ENCODE measurements around the gene ZDHHC11B.
"Not testable (repeated sequence)": the region's sequence is repeated elsewhere in the genome, so short reads cannot be mapped to it uniquely, and the experiment has no call there.

ZDHHC11B gene

DNA sequence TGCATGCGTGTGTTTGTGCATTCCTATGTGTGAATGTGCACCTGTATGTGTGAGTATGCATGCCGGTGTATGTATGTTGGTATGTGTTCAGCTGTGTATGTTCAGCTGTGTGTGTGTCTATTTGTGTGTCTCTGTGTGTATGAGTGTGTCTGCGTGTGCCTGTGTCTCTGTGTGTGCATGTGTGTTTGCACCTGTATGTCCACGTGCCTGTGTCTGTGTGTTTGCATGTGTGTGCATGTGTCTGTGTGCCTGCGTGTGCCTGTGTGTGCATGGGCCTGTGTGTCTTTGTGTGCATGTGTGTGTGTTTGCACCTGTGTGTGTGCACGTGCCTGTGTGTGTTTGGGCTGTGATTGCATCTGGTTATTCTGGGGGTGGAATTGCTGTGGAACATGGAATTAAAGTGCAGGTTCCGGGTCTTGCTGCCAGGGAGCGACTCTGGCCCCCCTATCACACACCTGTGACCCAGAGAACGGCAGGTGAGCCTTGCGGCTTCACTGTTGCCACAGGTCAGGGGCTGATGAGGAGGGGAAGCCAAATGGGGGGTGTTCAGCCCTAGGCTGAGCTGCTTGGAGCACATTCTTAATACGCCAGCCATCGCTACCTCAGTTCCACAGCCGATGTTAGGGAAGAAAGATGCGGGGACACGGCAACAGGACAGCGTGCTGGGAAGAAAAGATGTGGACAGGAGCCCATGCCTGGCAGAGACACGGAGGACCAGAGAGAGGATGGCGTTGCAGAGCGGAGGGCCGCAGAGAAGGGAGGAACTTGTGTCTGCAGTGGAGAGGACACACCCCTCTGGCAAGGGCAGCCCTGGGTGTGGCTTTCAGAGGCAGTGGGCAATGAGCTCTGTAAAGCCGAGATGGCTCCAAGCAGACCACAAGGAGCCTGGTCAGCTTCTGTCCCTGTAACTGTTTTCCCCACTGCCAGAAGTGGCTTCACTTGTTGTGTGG, 87.5 kb downstream of the ZDHHC11B start:
- H3K27me3 ChIP-seq (ENCODE audit: control insufficient read depth, insufficient read depth, low read length) = peaks cover 15% of the 10 kb centered on the region
- H3K9ac ChIP-seq (ENCODE audit: low read depth, low read length); H3K36me3 ChIP-seq (ENCODE audit: control insufficient read depth, insufficient read depth, low read length); H3K9me3 ChIP-seq (ENCODE audit: control insufficient read depth, insufficient read depth, low read length); H3K27ac ChIP-seq (ENCODE audit: low read depth, low read length); H3K4me1 ChIP-seq (ENCODE audit: control insufficient read depth, insufficient read depth, low read length); H3K4me3 ChIP-seq (ENCODE audit: low read depth, low read length): not testable (repeated sequence)

DNA sequence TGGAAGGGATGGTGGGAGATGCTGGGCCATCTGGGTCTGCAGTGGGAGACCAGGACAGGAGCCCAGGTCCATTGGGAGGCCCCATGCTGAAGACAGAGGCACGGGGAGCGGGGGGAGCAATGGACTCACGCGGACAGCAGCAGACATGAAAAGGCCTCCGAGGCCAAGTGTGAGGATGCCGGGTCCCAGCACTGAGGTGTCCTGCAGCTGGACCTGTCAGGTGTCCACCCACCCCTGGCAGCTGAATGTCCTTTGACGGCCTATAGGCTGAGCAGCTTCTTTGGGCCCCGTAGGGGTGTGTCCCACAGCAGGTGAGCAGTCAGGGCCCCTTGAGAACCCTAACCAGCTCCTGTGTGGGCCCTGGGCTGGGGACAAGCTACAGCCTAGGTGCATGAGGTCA, 88.3 kb downstream of the ZDHHC11B start:
- H3K36me3 ChIP-seq (ENCODE audit: control insufficient read depth, insufficient read depth, low read length); H3K9ac ChIP-seq (ENCODE audit: low read depth, low read length); H3K4me1 ChIP-seq (ENCODE audit: control insufficient read depth, insufficient read depth, low read length); H3K27ac ChIP-seq (ENCODE audit: low read depth, low read length); H3K9me3 ChIP-seq (ENCODE audit: control insufficient read depth, insufficient read depth, low read length); H3K4me3 ChIP-seq (ENCODE audit: low read depth, low read length): not testable (repeated sequence)
- peaks cover 20% of the 10 kb centered on the region for H3K27me3 ChIP-seq (ENCODE audit: control insufficient read depth, insufficient read depth, low read length)

DNA sequence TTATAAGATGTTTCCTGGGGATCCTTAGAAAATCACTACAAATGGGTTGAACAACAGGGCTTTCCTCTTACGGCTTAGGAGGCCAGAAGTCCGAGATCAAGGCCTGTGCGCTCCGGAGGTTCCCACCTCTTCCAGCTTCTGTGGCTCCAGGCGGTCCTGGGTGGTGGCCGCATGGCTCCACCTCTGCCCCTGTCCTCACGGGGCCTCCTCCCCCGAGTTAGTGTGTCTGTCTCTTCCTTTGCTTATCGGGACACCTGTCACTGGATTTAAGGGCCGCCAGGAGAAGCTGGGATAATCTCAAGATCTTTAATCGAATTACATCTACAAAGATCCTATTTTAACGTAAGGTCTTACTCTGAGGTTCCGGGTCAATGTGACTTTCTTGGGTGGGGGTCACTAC, 89.1 kb downstream of the ZDHHC11B start:
- not testable (repeated sequence) for H3K27ac ChIP-seq (ENCODE audit: low read depth, low read length)

DNA sequence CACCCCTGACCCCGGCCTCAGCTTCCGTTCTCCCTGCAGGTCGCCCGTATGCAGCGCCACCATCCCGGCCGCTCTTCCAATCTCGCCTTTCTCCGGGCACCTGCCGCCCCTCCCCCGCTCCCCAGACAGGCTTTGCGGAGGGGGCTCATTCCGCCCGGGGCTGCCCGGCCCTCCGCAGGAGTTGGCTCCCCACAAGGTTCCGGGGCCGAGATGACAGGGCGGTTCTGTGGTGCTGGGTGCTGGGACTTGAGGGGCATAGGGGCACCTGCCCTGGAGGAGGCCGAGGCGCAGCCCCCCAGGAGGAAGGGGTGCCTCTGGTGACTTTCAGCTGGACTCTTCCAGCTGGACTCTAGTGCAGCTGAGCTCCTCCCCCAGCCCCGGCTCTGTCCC, 90.5 kb downstream of the ZDHHC11B start:
- H3K36me3 ChIP-seq (ENCODE audit: control insufficient read depth, insufficient read depth, low read length); H3K9ac ChIP-seq (ENCODE audit: low read depth, low read length); H3K27ac ChIP-seq (ENCODE audit: low read depth, low read length); H3K9me3 ChIP-seq (ENCODE audit: control insufficient read depth, insufficient read depth, low read length); H3K4me1 ChIP-seq (ENCODE audit: control insufficient read depth, insufficient read depth, low read length); H3K4me3 ChIP-seq (ENCODE audit: low read depth, low read length): not testable (repeated sequence)
- H3K27me3 ChIP-seq (ENCODE audit: control insufficient read depth, insufficient read depth, low read length) = peaks cover 18% of the 10 kb centered on the region

More for the DNA sequence above, 89.1 kb downstream of the ZDHHC11B start:
- not testable (repeated sequence) for H3K4me3 ChIP-seq (ENCODE audit: low read depth, low read length); H3K9me3 ChIP-seq (ENCODE audit: control insufficient read depth, insufficient read depth, low read length); H3K9ac ChIP-seq (ENCODE audit: low read depth, low read length); H3K36me3 ChIP-seq (ENCODE audit: control insufficient read depth, insufficient read depth, low read length); H3K4me1 ChIP-seq (ENCODE audit: control insufficient read depth, insufficient read depth, low read length)
- peaks cover 20% of the 10 kb centered on the region for H3K27me3 ChIP-seq (ENCODE audit: control insufficient read depth, insufficient read depth, low read length)

DNA sequence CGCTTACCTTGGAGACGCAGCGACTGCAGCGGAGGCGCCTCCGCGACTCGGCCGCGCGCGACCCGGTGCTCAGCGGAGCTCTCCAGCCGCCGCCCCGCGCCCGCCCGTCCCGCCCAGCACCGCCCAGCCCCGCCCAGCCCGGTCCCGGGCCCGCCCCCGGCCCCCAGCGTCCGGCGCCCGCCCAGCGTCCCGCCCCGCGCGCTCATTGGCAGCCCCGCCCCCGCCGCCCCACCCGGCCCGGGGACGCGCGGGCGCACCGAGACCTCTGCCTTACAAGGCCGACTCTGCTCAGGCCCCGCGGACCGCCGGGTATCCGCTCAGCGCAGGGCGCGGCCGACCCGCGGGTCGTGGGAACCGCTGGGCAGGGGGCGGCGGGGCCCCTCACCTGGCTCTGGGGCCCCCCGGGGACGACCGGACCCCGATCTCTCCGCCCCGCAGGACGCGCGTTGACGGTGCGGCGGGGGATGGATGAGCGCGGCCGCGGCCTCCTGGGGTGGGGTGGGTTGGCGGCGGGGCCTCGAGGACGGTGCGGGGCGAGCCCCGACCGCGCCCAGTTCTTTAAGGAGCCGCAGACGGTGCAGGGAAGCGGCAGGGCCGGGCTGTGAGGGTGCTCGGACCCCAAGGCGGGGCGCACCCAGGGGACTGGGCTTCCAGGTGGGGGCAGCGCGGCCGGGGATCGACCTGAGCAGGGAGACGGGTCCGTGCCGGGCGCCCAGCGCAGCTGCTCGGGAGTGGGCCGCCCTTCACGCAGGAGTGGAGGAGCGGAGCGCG, 91.1 kb downstream of the ZDHHC11B start, which contains the start of gene TPPP:
Gene TPPP, minus strand, starts transcription at position 82 of the 771 bp plus-strand sequence. CDS start 15,292 bp downstream, outside the sequence.
- H3K9ac ChIP-seq (ENCODE audit: low read depth, low read length); H3K27ac ChIP-seq (ENCODE audit: low read depth, low read length): not testable (repeated sequence)

DNA sequence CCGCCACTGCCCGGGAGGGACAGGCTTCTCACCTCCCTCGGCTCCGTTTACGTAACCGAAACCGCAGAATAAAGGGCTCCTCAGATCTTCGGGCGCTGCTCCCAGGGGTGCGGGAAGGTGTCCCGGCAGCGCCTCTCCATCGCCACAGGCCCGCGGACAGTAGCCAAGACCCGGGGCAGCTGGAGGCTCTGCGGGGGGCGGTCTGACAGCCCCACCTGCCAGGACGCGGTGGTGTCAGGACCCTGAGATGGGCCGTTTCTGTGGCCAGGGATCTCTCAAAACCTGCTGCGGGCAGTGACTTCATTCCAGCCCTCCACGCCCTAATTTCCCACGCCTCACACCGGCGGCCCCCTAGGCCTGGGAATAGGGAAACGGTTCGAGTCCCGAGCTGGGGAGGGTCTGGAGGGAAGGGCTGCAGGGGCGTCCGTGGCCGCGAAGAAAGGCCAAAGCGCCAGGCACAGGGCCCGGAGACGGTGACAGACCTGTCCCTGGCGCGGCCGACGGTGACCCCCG, 91.9 kb downstream of the ZDHHC11B start:
- H3K36me3 ChIP-seq (ENCODE audit: control insufficient read depth, insufficient read depth, low read length); H3K4me1 ChIP-seq (ENCODE audit: control insufficient read depth, insufficient read depth, low read length); H3K9me3 ChIP-seq (ENCODE audit: control insufficient read depth, insufficient read depth, low read length); H3K27ac ChIP-seq (ENCODE audit: low read depth, low read length); H3K9ac ChIP-seq (ENCODE audit: low read depth, low read length): not testable (repeated sequence)
- H3K27me3 ChIP-seq (ENCODE audit: control insufficient read depth, insufficient read depth, low read length) = peaks cover 17% of the 10 kb centered on the region
- H3K4me3 ChIP-seq (ENCODE audit: low read depth, low read length) = peak overlapping the region; percentile 50

More for the DNA sequence above, 91.1 kb downstream of the ZDHHC11B start, which contains the start of gene TPPP:
- H3K36me3 ChIP-seq (ENCODE audit: control insufficient read depth, insufficient read depth, low read length); H3K9me3 ChIP-seq (ENCODE audit: control insufficient read depth, insufficient read depth, low read length); H3K4me1 ChIP-seq (ENCODE audit: control insufficient read depth, insufficient read depth, low read length): not testable (repeated sequence)
- H3K4me3 ChIP-seq (ENCODE audit: low read depth, low read length) = peak within 1 kb of the TSS; percentile 56
- H3K27me3 ChIP-seq (ENCODE audit: control insufficient read depth, insufficient read depth, low read length) = peaks cover 17% of the 10 kb centered on the region

DNA sequence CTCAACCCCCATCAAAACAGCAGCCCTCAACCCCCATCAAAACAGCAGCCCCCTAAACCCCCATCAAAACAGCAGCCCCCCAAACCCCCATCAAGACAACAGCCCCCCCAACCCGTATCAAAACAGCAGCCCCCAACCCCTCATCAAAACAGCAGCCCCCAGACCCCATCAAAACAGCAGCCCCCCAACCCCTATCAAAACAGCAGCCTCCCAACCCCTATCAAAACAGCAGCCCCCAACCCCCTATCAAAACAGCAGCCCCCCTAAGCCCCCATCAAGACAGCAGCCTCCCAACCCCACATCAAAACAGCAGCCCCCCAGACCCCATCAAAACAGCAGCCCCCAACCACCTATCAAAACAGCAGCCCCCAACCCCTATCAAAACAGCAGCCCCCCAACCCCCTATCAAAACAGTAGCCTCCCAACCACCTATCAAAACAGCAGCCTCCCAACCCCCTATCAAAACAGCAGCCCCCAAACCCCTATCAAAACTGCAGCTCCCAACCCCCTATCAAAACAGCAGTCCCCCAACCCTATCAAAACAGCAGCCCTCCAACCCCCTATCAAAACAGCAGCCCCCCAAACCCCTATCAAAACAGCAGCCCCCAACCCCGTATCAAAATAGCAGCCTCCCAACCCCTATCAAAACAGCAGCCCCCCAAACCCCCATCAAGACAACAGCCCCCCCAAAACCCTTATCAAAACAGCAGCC, 92.6 kb downstream of the ZDHHC11B start:
- H3K9ac ChIP-seq (ENCODE audit: low read depth, low read length) = no peak overlapping the region
- H3K4me3 ChIP-seq (ENCODE audit: low read depth, low read length) = no peak overlapping the region
- H3K27ac ChIP-seq (ENCODE audit: low read depth, low read length) = no peak overlapping the region
- H3K9me3 ChIP-seq (ENCODE audit: control insufficient read depth, insufficient read depth, low read length) = no peaks in the 10 kb centered on the region
- H3K36me3 ChIP-seq (ENCODE audit: control insufficient read depth, insufficient read depth, low read length) = no peaks in the 10 kb centered on the region
- no peaks in the 10 kb centered on the region for H3K4me1 ChIP-seq (ENCODE audit: control insufficient read depth, insufficient read depth, low read length)
- peaks cover 17% of the 10 kb centered on the region for H3K27me3 ChIP-seq (ENCODE audit: control insufficient read depth, insufficient read depth, low read length)

DNA sequence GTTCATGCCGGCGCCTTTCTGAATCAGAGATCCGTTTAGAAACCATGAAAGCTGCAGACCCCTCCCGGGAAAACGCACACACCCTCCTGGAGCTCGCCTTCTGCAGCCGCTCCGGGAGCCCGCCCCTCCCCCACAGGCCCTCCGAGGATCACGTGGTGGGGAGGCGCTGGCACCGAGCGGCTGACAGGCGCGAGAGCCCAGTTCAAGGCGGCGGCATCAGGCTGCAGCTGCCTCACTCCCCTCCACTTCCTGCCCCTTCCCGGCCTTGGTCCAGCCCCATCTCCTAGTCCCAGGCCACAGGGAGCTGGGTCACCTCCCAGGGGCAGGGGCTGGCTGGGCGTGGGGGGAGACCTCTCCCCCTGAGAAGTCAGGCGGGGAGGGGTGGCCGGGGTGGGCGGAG, 93.5 kb downstream of the ZDHHC11B start:
- H3K27ac ChIP-seq (ENCODE audit: low read depth, low read length); H3K36me3 ChIP-seq (ENCODE audit: control insufficient read depth, insufficient read depth, low read length); H3K9me3 ChIP-seq (ENCODE audit: control insufficient read depth, insufficient read depth, low read length); H3K4me3 ChIP-seq (ENCODE audit: low read depth, low read length); H3K4me1 ChIP-seq (ENCODE audit: control insufficient read depth, insufficient read depth, low read length); H3K9ac ChIP-seq (ENCODE audit: low read depth, low read length): not testable (repeated sequence)
- peaks cover 17% of the 10 kb centered on the region for H3K27me3 ChIP-seq (ENCODE audit: control insufficient read depth, insufficient read depth, low read length)

DNA sequence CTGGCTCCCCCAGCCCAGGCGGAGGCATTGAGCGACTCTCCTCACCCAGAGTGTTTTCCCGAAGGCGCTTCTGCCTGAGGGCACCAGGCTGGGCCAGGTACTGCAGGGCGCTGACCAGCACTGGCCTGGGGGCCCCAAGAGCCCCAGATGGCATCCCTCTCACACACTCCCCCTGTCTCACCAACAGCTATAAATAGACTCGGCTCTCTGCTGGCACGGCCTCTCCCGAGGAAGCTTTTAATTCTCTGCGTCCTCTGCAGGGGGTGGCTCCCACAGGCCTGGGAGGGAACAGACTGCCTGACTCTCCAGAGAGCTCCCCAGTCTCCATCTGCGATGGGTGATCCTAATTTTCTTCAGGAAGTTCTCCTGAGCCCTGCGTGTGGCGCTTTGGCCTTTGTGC, 94.2 kb downstream of the ZDHHC11B start:
- not testable (repeated sequence) for H3K36me3 ChIP-seq (ENCODE audit: control insufficient read depth, insufficient read depth, low read length); H3K27ac ChIP-seq (ENCODE audit: low read depth, low read length); H3K4me3 ChIP-seq (ENCODE audit: low read depth, low read length); H3K4me1 ChIP-seq (ENCODE audit: control insufficient read depth, insufficient read depth, low read length); H3K9ac ChIP-seq (ENCODE audit: low read depth, low read length); H3K9me3 ChIP-seq (ENCODE audit: control insufficient read depth, insufficient read depth, low read length)
- H3K27me3 ChIP-seq (ENCODE audit: control insufficient read depth, insufficient read depth, low read length) = peaks cover 17% of the 10 kb centered on the region

DNA sequence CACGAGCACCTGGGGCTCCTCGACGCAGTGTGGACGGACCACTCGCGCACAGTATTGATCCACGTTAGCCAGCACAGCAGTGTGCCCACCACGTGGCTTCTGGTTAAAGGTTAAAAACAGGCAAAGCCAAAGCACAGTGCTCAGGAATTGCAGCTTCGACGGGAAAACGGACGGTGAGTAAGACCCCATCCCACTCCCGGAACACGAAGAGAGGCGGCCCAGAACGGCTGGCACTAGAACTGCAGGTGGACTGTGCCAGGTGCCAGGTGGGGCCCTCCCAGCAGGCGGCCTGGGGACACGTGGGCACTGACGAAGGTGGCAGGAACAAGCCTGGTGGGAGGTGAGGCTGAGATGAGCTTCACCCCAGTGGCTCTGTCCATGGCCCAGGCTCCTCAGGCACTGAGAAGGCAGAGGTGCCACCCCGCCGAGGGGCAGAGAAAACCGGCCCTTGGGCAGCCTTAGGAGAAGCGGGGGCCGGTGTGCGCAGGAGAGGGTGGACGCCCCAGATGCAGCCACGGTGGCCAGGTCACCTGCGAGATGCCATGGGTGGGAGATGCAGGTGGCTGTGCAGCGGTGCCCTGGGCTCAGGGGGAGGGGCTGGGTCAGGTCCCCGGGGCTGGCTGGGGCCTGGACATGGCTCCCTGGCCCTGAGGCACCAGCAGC, 96.0 kb downstream of the ZDHHC11B start:
- not testable (repeated sequence) for H3K36me3 ChIP-seq (ENCODE audit: control insufficient read depth, insufficient read depth, low read length); H3K4me1 ChIP-seq (ENCODE audit: control insufficient read depth, insufficient read depth, low read length); H3K27ac ChIP-seq (ENCODE audit: low read depth, low read length); H3K4me3 ChIP-seq (ENCODE audit: low read depth, low read length); H3K9ac ChIP-seq (ENCODE audit: low read depth, low read length); H3K9me3 ChIP-seq (ENCODE audit: control insufficient read depth, insufficient read depth, low read length)
- peaks cover 14% of the 10 kb centered on the region for H3K27me3 ChIP-seq (ENCODE audit: control insufficient read depth, insufficient read depth, low read length)
